IMR-90 (cell line): ENCODE results near the gene ZMYND10.

Source experiments
- MAFK ChIP-seq: IDR thresholded peaks from 2 replicates; pipeline ENCODE4 v1.6.1; 2012; ENCODE audit warnings: low read depth, low read length, improper control_type of control experiment
- POLR2A ChIP-seq: IDR thresholded peaks from 2 replicates; pipeline ENCODE4 v1.6.1; 2012; ENCODE audit warnings: mild to moderate bottlenecking, low read depth, low read length
- RAD21 ChIP-seq: IDR thresholded peaks from 2 replicates; pipeline ENCODE4 v1.6.1; 2012; ENCODE audit warnings: low read length, improper control_type of control experiment
- RCOR1 ChIP-seq: IDR thresholded peaks from 2 replicates; pipeline ENCODE4 v1.6.1; 2012; ENCODE audit warnings: mild to moderate bottlenecking, low read length, improper control_type of control experiment; ENCODE audit not compliant: insufficient replicate concordance
- TF ChIP-seq, protein P1 (sequence below): conservative IDR thresholded peaks from 2 replicates; pipeline ENCODE4 v1.5.1; 2012; ENCODE audit warnings: mild to moderate bottlenecking, low read depth, low read length, improper control_type of control experiment

DNA sequence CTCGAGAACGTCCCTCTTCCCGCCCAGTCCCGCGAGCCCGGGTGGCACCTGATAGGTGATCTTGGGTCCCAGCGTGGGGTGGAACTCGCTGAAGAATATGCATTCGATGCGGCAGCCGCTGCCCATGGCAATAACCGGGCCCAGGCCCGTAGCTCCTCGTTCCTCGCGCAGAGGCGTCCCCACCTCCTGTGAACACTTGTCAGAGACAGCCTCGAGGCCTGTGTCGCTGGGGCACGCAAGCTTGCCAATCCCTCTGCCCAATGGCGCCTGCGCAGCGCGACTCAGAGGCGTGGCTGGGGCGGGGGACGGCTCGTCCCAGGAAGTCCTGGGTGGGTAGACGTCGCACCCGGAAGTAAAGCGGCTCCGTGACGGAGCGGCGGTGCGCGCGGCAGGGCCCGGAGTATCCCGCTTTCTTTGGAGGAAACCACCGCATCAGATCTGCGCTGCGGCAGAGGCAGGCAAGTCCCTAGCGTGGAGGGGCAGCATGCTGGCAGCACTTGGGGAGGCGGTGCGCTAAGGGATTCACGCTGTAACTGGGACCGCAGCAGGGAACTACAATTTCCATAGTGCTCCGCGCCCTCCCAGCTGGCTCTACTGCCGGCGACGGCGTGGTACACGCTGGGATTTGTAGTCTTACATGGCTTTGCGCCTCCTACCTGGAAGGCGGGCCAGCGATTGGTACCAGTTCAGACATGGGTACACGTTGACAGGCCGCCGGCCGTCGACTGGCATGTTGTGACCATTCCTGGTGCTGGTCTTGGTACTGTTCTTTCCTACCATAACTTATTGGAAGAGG, 5.2 kb upstream of the ZMYND10 start, which contains the start of the genes CYB561D2 and NPRL2:
- no peak; the same call in 1 of the 2 replicates for TF ChIP-seq POLR2A
- TF ChIP-seq, protein P1, sequence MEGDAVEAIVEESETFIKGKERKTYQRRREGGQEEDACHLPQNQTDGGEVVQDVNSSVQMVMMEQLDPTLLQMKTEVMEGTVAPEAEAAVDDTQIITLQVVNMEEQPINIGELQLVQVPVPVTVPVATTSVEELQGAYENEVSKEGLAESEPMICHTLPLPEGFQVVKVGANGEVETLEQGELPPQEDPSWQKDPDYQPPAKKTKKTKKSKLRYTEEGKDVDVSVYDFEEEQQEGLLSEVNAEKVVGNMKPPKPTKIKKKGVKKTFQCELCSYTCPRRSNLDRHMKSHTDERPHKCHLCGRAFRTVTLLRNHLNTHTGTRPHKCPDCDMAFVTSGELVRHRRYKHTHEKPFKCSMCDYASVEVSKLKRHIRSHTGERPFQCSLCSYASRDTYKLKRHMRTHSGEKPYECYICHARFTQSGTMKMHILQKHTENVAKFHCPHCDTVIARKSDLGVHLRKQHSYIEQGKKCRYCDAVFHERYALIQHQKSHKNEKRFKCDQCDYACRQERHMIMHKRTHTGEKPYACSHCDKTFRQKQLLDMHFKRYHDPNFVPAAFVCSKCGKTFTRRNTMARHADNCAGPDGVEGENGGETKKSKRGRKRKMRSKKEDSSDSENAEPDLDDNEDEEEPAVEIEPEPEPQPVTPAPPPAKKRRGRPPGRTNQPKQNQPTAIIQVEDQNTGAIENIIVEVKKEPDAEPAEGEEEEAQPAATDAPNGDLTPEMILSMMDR: no peak
- no peak for TF ChIP-seq RCOR1
- no peak for TF ChIP-seq MAFK
- no peak for TF ChIP-seq RAD21
